Aorta (tissue), 5 donors: Measurements from ENCODE around the gene PDE3A. TPM values are rescaled to one million over a fixed set of nuclear protein-coding genes. Genes with fewer than 3 reads are reported as not detected.

Source experiments
- ATAC-seq: fragments of 200-7000 bp; cut with Tn5 transposase; one replicate; pipeline ENCODE4 v1.9.1; 2022; ENCODE audit warnings: moderate library complexity; ENCODE audit not compliant: low FRiP score
- DNase-seq, 2 donors: peaks; one replicate each; pipeline ENCODE4 v3.0.0-alpha.2; 2020
- H3K27ac ChIP-seq, 2 donors: one replicate each; pipeline ENCODE4 v1.5.1; 2013; ENCODE audit warnings: low read length in 2 of 2, mild to moderate bottlenecking in 2 of 2, moderate library complexity in 2 of 2, control low read depth in 1 of 2, inconsistent platforms in 1 of 2, low read depth in 1 of 2
- H3K27me3 ChIP-seq, 2 donors: one replicate each; pipeline ENCODE4 v1.6.1; 2013; ENCODE audit warnings: control low read depth in 1 of 2, low read length in 1 of 2, mild to moderate bottlenecking in 1 of 2, moderate library complexity in 1 of 2; ENCODE audit not compliant: insufficient read depth in 2 of 2, control insufficient read depth in 1 of 2
- H3K36me3 ChIP-seq, 2 donors: one replicate each; pipeline ENCODE4 v1.6.1; 2013; ENCODE audit warnings: control low read depth in 1 of 2, low read length in 1 of 2, mild to moderate bottlenecking in 1 of 2; ENCODE audit not compliant: insufficient read depth in 2 of 2, control insufficient read depth in 1 of 2
- H3K4me1 ChIP-seq, 2 donors: one replicate each; pipeline ENCODE4 v1.6.1; 2013; ENCODE audit warnings: low read length in 2 of 2, control low read depth in 1 of 2, mild to moderate bottlenecking in 1 of 2, moderate library complexity in 1 of 2; ENCODE audit not compliant: insufficient read depth in 2 of 2, control insufficient read depth in 1 of 2
- H3K4me3 ChIP-seq, 2 donors: one replicate each; pipeline ENCODE4 v1.5.1; 2013; ENCODE audit warnings: low read length in 2 of 2, control low read depth in 1 of 2, mild to moderate bottlenecking in 1 of 2
- H3K9me3 ChIP-seq: one replicate; pipeline ENCODE4 v1.6.1; 2013; ENCODE audit warnings: mild to moderate bottlenecking, low read length; ENCODE audit not compliant: control insufficient read depth
- WGBS, 2 donors: extraction: QIAGEN DNeasy Blood & Tissue Kit; methylation state at CpG; one replicate each; pipeline ENCODE4 v1.1.7; 2013; 5-methylcytosine and 5-hydroxymethylcytosine counted together
- intact Hi-C, 2 donors: fragments of 100-400 bp; cut with DNase I; formaldehyde crosslinking; loops; one replicate each; pipeline versions ENCODE4 v1.14.2 to v1.15.0; 2022
- polyA plus RNA-seq, 2 donors: library from polyadenylated mRNA; stranded (reverse); fragments of 200-250 nt; gene quantifications; one replicate each; pipeline ENCODE4 v1.2.3, GENCODE V29; 2013
- total RNA-seq, 2 donors: library from RNA; stranded (reverse); fragmentation: NEBNext Ultra II Directional; extraction: Animal tissue kit (Norgen Biotek cat#: 25700); gene quantifications; one replicate each; pipeline ENCODE4 v1.2.1, GENCODE V29; 2021
- donor health status: healthy with polysubstance abuse.
- donor health status: Bipolar disorder and iron deficiency.
- donor health status: DM: no; HTN: no; CAD: no.
- donor health status: DM: no; HTN: no; CAD: no.
- donor health status: DM: yes; HTN: yes; CAD: no.

Gene PDE3A
- total and polyA plus RNA-seq, 4 donors, result 7.4 to 99.3 (median 62.4) TPM

GRCh38 chr12:20423557-20423956 lies 55.2 kb downstream of the PDE3A start:
- Histone ChIP-seq H3K36me3 (no peaks in the 10 kb centered on the region), H3K4me1 (peaks cover 4 to 6% of the 10 kb centered on the region in 2 donors), H3K27me3 (no peaks in the 10 kb centered on the region), H3K27ac (no peak overlapping the region), H3K9me3 (no peaks in the 10 kb centered on the region), H3K4me3 (no peak overlapping the region)
- no peak for ATAC-seq
- 29 to 33% methylated on average over 3 of the region's 3 CpGs for WGBS, 2 donors
- intact Hi-C loops, result no loop called here
- DNase-seq, result no peak

DNA sequence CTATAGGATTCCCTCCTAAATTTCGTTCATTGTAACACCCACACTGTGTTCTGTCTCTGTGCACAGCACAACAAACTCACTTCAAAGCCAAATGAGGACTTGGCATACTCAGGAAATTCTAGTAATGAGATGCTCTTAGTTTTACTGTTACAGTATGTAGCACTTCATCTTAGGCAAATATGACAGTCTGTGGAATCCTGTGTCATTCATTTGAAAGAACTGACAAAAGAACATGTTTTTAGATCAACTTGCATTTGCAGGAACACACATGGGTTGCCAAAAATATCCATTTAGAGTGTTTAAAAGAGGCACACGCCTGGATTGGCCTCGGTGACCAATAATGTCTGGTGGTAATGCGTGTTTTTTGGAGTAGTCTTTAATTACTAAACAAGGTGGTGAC lies 56.5 kb downstream of the PDE3A start:
- Histone ChIP-seq H3K27me3 (no peaks in the 10 kb centered on the region), H3K4me1 (peaks cover 4 to 8% of the 10 kb centered on the region in 2 donors), H3K27ac (no peak overlapping the region), H3K4me3 (no peak overlapping the region), H3K36me3 (no peaks in the 10 kb centered on the region), H3K9me3 (no peaks in the 10 kb centered on the region)
- 26 to 31% methylated on average over 4 of the region's 4 CpGs for WGBS, 2 donors
- intact Hi-C loops, result no loop called here
- no peak for DNase-seq
- ATAC-seq, result no peak

- Histone ChIP-seq H3K9me3 (no peaks in the 10 kb centered on the region), H3K27me3 (no peaks in the 10 kb centered on the region), H3K4me3 (no peak overlapping the region), H3K27ac (no peak overlapping the region), H3K4me1 (peaks cover 5% of the 10 kb centered on the region in 2 donors), H3K36me3 (no peaks in the 10 kb centered on the region)
- 20 to 22% methylated on average over 5 of the region's 5 CpGs for WGBS, 2 donors
- ATAC-seq (peak; percentile 81), DNase-seq (no peak)
- intact Hi-C loops, result no loop called here
Measured at GRCh38 chr12:20426191-20426590, 57.9 kb downstream of the PDE3A start.

DNA sequence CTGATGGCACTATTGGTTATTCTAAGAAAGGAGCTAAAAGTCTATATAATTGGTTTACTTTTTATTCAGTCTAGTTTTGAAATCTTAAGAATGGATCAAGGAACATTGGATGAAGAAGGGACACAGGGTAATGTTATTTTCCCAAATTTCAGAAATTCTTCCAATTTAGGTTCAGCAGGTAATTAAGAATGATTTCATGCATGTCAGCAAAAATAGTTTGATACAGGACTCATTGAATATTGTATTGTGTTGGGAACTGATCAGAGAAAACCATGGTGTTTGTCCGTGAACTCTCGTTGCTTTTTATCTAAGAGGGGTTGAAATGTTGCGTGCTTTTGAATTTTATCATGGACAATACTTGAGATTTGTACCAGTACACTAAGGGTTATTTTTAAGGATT lies 58.6 kb downstream of the PDE3A start:
- H3K9me3 ChIP-seq, result no peaks in the 10 kb centered on the region
- WGBS, 2 donors, result 79 to 98% methylated on average over 3 of the region's 3 CpGs
- H3K27me3 ChIP-seq, result no peaks in the 10 kb centered on the region
- no peak for DNase-seq
- no peak overlapping the region for H3K27ac ChIP-seq
- peaks cover 5% of the 10 kb centered on the region in 2 donors for H3K4me1 ChIP-seq
- no peak overlapping the region for H3K4me3 ChIP-seq
- ATAC-seq, result no peak
- no peaks in the 10 kb centered on the region for H3K36me3 ChIP-seq
- intact Hi-C loops, result no loop called here

DNA sequence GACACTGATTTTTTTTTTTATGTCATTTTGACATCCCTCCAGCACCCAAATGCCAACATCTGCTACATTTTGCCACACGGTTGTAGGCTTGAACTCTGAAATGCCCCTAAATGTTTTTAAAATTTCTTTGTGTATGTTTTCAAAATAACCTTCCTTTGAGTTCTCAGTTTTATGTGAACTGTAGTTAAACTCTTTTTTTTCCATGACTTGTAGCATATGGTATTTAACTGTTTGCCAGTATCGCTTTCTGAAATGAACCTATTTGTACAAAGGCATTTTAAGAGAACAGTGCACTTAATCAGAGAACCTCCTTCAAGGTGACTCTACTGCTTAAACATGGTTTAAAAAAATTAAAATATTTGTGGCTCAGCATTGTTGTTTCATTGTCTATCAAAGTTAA lies 61.5 kb downstream of the PDE3A start:
- WGBS, 2 donors, result 9 to 14% methylated on average over 2 of the region's 2 CpGs
- Histone ChIP-seq H3K27me3 (no peaks in the 10 kb centered on the region), H3K4me3 (no peak overlapping the region), H3K27ac (no peak overlapping the region), H3K36me3 (no peaks in the 10 kb centered on the region), H3K9me3 (no peaks in the 10 kb centered on the region), H3K4me1 (peaks cover 6 to 12% of the 10 kb centered on the region in 2 donors)
- DNase-seq (no peak), ATAC-seq (no peak)
- intact Hi-C loops, result no loop called here

DNA sequence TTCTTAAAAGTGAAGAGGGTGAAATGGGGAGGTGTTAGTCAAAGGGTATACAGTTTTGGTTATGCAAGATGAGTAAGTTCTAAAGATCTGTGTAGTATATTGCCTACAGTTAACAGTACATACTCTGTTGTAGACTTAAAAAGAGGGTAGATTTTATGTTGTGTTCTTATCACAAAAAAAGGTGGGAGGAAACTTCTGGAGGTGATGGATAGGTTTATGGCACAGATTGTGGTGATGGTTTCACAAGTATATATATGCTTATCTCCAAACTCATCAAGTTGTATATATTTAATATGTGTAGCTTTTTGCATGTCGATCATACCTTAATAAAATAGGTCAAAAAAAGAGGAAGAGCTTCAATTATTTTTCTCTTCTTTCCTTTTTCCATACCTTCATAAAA lies 64.0 kb downstream of the PDE3A start:
- intact Hi-C loops, result no loop called here
- H3K9me3 ChIP-seq, result no peaks in the 10 kb centered on the region
- no peak overlapping the region for H3K27ac ChIP-seq
- no peaks in the 10 kb centered on the region for H3K36me3 ChIP-seq
- WGBS, 2 donors, result 82% methylated on average over 1 of the region's 1 CpG
- peaks cover 4 to 12% of the 10 kb centered on the region in 2 donors for H3K4me1 ChIP-seq
- H3K27me3 ChIP-seq, result no peaks in the 10 kb centered on the region
- DNase-seq (no peak), ATAC-seq (no peak)
- H3K4me3 ChIP-seq, result no peak overlapping the region

- DNase-seq (no peak), ATAC-seq (no peak)
- no peaks in the 10 kb centered on the region for H3K27me3 ChIP-seq
- no peaks in the 10 kb centered on the region for H3K9me3 ChIP-seq
- no peak overlapping the region for H3K27ac ChIP-seq
- no peaks in the 10 kb centered on the region for H3K36me3 ChIP-seq
- H3K4me1 ChIP-seq, result peaks cover 2 to 16% of the 10 kb centered on the region in 2 donors
- no peak overlapping the region for H3K4me3 ChIP-seq
- 15% methylated on average over 3 of the region's 3 CpGs for WGBS, 2 donors
- intact Hi-C loops, result no loop called here
Measured at GRCh38 chr12:20434996-20435395, 66.7 kb downstream of the PDE3A start.

GRCh38 chr12:20436316-20436715 lies 68.0 kb downstream of the PDE3A start:
- Histone ChIP-seq H3K9me3 (no peaks in the 10 kb centered on the region), H3K27me3 (no peaks in the 10 kb centered on the region), H3K36me3 (no peaks in the 10 kb centered on the region), H3K4me1 (peaks cover 2 to 11% of the 10 kb centered on the region in 2 donors), H3K4me3 (no peak overlapping the region), H3K27ac (no peak overlapping the region)
- ATAC-seq (no peak), DNase-seq (no peak)
- intact Hi-C loops, result no loop called here

GRCh38 chr12:20438299-20438779 lies 70.0 kb downstream of the PDE3A start:
- Histone ChIP-seq H3K27ac (no peak overlapping the region), H3K4me1 (peaks cover 4 to 11% of the 10 kb centered on the region in 2 donors)
- intact Hi-C loops, result no loop called here

More at GRCh38 chr12:20438299-20438779, 70.0 kb downstream of the PDE3A start:
- ATAC-seq (no peak), DNase-seq (no peak)
- no peaks in the 10 kb centered on the region for H3K36me3 ChIP-seq
- no peaks in the 10 kb centered on the region for H3K9me3 ChIP-seq
- 16 to 26% methylated on average over 2 of the region's 2 CpGs for WGBS, 2 donors
- no peak overlapping the region for H3K4me3 ChIP-seq
- H3K27me3 ChIP-seq, result no peaks in the 10 kb centered on the region
